Measurements from ENCODE around the gene MEF2C.
"Not testable (repeated sequence)": the region's sequence is repeated elsewhere in the genome, so short reads cannot be mapped to it uniquely, and the experiment has no call there.

Gene MEF2C

GRCh38 chr5:88803309-88803708 lies 79.7 kb downstream of the MEF2C start:
- no peak for DNase-seq (ENCODE audit: low read depth in 2 of 2)

DNA sequence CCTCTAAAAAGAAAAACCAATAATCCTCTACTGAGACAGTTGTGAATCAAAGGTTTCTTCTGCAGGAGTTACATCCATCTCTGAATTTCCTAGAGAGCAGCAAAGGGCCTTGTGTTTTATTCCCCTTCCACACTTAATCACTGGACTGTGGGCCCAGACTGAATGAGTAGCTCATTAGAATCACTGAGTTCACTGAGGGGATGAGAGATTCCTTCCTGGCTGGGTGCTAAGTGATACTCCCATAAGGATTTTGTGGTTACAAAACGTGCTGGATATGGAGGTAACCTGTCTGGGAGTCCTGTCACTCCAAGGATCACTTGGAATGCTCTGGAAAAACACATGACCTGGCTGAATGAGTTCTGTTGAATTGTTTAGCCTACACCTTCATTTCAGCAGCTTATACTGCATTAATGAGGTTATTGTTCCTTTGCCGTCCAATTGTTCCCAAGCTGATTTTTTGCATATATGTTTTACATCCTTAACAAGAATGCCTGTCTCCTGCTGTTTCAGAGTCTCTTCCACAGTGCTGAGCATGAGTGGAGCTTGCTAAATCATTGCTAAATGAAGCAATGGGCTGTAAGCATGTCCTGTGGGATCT lies 82.9 kb downstream of the MEF2C start:
- no peak for DNase-seq (ENCODE audit: low read depth in 2 of 2)

DNA sequence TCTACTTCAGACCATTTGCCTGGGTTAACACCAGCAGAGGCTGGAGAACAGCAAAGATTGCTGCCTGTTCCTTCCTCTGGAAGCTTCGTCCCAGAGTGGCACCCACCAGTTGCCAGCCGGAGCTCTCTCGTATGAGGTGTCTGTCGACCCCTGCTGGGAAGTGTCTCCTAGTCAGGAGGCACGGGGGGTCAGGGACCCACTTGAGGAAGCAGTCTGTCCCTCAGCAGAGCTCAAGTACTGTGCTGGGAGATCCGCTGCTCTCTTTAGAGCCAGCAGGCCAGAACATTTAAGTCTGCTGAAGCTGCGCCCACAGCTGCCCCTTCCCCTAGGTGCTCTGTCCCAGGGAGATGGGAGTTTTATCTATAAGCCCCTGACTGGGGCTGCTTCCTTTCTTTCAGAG lies 84.1 kb downstream of the MEF2C start:
- DNase-seq (ENCODE audit: low read depth in 2 of 2) = not testable (repeated sequence)

DNA sequence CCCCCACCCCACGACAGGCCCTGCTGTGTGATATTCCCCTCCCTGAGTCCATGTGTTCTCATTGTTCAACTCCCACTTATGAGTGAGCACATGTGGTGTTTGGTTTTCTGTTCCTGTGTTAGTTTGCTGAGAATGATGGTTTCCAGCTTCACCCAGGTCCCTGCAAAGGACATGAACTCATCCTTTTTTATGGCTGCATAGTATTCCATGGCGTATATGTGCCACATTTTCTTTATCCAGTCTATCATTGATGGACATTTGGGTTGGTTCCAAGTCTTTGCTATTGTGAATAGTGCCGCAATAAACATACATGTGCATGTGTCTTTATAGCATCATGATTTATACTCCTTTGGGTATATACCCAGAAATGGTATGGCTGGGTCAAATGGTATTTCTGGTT lies 89.2 kb downstream of the MEF2C start:
- not testable (repeated sequence) for DNase-seq (ENCODE audit: low read depth in 2 of 2)

- DNase-seq (ENCODE audit: low read depth in 2 of 2) = no peak
These were observed 90.7 kb downstream of the MEF2C start for GRCh38 chr5:88792144-88792840.

- no peak for DNase-seq (ENCODE audit: low read depth in 2 of 2)
These were observed 95.1 kb downstream of the MEF2C start for GRCh38 chr5:88787856-88788255.

DNA sequence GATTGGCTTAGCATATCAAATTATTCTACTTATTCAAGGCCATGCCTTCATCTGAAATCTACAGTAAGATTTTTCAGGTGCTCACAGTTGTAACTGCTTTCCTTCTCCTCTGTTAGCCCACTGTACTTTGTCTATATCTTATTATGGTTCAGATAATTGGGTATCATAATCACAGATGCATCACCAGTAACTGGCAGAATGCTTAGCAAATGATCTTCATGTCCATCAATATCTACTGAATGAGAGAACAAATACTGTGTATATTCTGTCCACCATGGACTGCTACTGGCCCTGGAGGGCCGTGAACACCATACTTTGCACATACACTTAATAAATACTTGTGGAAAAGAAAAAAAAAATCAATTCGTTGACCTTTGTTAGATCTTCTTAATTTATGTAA lies 96.2 kb downstream of the MEF2C start:
- no peak for DNase-seq (ENCODE audit: low read depth in 2 of 2)

DNA sequence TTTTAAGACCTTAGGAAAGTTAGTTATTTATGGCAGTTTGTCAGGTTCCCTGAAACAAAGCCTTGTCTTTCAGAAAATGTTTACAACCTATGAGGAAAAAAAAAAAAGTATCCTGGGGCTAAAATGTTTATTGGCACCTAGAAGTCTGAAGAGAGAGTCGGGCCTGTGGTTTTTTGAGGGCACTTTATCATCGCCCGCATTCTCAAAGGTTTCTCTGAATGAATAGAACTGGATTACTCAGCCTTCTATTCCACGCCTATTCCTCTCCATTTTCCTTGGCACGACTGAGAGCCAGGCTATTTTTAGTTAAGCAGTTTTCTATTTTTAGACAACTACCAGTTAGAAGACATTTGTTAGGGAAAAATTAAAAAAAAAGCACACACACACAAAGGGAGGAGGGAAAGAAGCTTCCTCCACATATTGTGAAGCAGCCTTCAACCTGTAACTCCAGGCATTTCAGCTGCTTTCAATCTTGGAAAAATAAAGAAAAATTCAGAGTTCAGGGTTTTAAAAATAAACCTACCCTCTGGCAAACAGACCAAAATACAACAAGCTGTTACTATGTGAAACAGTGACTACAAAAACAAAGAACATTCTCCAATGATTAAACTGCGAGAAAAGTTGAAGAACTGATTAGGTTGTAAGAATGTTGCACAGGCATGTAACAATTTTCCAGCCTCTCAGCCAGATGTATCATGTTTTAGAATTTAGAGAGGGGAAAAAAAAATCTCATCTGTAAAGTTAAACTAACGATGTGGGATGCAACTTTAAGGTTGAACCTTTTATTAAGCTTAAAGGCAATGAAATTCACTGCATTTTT lies 97.0 kb downstream of the MEF2C start:
- DNase-seq (ENCODE audit: low read depth in 2 of 2) = no peak

GRCh38 chr5:88782571-88782970 lies 100.4 kb downstream of the MEF2C start:
- no peak for DNase-seq (ENCODE audit: low read depth in 2 of 2)

GRCh38 chr5:88780736-88781135 lies 102.2 kb downstream of the MEF2C start:
- no peak for DNase-seq (ENCODE audit: low read depth in 2 of 2)

DNA sequence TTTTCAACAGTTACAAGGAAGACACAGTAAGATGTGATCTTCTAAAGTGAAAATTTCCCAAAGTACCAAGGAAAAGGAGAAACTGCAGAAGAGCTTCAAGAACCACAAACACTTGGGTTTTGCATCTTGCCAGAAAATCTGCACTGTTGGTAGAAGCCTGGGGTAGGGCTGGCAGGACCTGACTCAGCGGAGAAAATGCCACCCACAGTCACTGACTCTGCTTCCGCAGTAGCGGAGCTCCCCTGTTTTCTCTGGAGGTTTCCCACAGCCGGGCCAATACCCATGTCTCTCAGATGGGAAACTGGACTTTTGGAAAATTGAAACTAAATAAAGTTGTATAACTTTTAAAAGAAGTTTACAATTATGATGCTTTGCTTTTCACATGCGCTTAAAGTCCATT lies 104.2 kb downstream of the MEF2C start:
- DNase-seq (ENCODE audit: low read depth in 2 of 2) = no peak

GRCh38 chr5:88776692-88777091 lies 106.3 kb downstream of the MEF2C start:
- no peak for DNase-seq (ENCODE audit: low read depth in 2 of 2)

GRCh38 chr5:88772831-88773230 lies 110.2 kb downstream of the MEF2C start:
- no peak for DNase-seq (ENCODE audit: low read depth in 2 of 2)

DNA sequence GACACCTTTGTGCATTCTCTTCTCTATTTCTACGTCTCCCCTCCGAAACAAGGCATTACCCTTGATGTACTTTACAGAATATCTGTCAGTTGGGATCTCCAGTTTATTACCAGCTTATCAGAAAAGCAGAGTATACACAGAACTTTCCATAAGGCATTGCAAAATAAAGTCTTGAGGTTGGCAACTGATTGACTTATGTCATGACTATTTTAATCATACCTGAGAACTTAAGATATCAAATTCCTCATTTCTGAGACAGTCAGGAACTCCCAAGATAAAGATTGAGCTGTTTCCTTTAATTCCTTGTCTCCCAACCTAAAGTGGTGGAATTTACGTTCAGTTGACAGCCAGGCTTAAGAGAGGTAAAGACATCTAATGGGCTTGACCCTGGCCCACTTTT lies 110.9 kb downstream of the MEF2C start:
- no peak for DNase-seq (ENCODE audit: low read depth in 2 of 2)

DNA sequence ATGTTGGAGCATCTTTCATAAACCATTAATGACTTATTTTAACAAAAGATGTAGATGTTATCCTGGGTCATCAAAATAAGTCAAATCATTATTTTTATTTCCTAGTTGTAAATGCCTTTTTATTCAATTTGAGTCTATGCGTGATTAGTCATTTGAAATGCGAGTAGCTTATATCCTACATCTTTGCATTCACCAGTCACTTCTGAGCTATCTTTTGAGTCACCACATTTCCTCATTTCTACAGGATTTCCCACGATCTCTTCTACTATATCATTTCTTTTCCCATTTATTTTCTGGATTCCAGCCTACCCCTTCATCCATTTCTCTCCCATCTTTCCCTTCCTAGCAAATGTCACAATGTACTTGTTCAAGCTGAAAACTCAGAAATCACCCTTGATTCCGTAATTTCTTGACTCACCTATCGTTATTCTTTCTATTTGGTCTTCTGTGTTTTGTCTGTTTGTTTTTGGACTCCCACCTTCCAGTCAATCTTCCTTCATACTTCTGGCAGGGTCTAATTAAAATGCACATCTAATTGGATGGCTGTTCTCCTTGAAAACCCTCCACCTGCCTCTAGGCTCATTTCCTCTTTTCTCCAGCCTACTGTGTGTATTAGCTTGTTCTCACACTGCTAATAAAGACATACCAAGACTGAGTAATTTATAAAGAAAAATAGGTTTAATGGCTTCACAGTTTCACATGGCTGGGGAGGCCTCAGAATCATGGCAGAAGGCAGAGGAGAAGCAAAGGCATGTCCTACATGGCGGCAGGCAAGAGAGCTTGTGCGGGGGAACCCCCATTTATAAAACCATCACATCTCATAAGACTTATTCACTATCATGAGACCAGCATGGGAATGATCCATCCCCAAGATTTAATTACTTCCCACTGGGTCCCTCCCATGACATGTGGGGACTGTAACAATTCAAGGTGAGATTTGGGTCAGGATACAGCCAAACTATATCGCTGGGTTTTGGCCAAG lies 112.4 kb downstream of the MEF2C start:
- no peak for DNase-seq (ENCODE audit: low read depth in 2 of 2)

DNA sequence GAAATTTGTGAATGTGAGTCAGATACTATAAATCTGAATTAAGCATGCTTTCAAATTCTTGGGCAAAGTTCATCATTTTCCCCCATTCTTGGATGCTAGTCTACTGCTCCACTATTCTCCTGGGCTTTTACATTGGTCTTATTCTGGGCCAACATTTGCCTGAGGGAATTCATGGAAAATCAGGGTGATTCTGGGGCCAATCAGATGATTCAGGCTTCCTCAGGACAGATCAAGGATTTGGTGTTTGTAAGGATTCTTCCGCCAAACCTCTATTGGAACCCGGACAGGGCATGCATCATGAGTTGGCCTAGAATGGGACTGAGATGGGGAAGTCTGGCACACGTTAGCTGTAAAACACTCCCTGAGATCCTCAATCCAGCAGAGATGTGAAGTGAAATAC lies 113.8 kb downstream of the MEF2C start:
- no peak for DNase-seq (ENCODE audit: low read depth in 2 of 2)

GRCh38 chr5:88768411-88768810 lies 114.6 kb downstream of the MEF2C start:
- DNase-seq (ENCODE audit: low read depth in 2 of 2) = no peak

DNA sequence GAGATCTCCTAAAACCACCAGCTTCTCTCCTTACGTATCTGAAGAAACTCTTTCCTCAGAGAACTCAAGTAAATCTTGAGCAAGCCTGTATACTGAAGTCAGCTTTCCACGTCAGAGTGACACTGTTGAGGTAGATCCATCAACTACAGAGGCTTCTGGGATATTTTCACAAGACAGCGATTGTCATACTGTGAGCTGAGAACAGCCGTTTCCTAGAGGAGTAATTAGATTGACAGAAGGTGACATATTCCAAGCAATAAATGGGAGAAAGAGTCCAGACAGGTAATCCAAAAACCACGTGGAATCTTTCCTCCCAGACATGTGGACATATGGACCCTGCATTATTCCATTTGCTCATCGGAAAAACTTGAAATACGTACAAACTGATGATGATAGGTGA lies 117.2 kb downstream of the MEF2C start:
- DNase-seq (ENCODE audit: low read depth in 2 of 2) = no peak

GRCh38 chr5:88765171-88765570 lies 117.8 kb downstream of the MEF2C start:
- no peak for DNase-seq (ENCODE audit: low read depth in 2 of 2)

DNA sequence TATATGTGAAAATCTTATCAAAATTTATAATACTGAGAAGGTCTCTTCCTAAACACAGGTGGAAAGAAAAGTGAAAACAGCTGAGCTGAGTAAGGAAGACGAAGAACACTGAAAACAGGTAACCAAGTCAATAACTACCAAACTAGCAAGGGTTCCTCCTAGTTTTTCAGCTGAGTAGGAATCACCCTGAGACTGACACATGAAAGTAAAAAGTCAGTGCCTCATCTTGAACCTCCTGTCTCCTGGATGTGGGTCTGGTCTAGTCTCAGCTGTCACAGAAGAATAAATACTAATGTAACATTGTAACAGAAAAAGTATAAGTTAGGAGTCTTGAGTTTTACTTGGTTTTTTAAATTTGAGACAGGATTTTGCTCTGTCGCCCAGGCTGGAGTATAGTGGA lies 121.0 kb downstream of the MEF2C start:
- DNase-seq (ENCODE audit: low read depth in 2 of 2) = no peak

DNA sequence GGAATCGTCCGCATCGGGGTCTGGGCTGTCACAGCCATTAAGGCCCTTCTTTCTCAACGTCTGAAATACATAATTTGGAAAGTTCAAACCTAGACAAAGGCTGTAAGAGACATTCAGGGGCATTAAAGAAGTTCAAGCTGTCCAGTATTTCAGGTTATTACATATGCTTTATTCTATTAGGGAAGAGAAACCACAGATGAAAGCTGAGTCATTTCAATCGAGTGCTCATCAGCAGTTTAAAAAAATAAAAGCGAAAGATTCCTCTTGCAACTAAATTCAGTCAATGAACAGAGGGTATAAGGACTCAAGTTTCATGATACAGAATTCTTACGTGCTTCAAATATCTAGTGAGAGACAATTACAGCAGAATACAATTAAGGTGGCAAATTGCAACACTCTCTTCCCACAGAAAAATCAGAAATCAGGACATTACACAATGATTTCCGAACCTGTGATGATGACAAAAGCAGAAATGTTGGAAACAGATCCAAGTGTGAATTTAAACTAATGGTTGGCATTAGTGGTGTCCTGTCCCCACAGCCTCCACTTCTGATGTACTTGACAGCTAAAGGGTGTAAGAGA lies 121.6 kb downstream of the MEF2C start:
- DNase-seq (ENCODE audit: low read depth in 2 of 2) = no peak
